K562 (cell line): Measurements from ENCODE around the gene PIGC. TPM values are rescaled to one million over a fixed set of nuclear protein-coding genes. Genes with fewer than 3 reads are reported as not detected.

Source experiments
- ATAC-seq: fragments of 200-7000 bp; cut with Tn5 transposase; 3 replicates; pipeline ENCODE4 v1.9.1; 2020; ENCODE audit warnings: moderate library complexity
- BruUV-seq: library from RNA; stranded (reverse); fragments of 400-500 nt; replicated peaks from 2 replicates; lab custom pipeline; 2021; lab: Mats Ljungman, UMichigan
- CTCF ChIA-PET: fragments of 300-600 bp; formaldehyde crosslinking; extraction: SDS; loops from one replicate; lab custom pipeline; 2021; ENCODE audit warnings: low intra/inter-chr PET ratio; lab: Yijun Ruan, JAX
- POLR2A ChIA-PET: fragments of 300-600, 350-650 bp; sonication (Branson Sonifier 250); formaldehyde crosslinking; extraction: SDS; loops from one replicate; lab custom pipeline; 2021; ENCODE audit warnings: antibody characterized with exemption, inconsistent platforms; lab: Yijun Ruan, JAX
- DNase-seq, 4 experiments: peaks; one replicate each; pipeline versions ENCODE4 v3.0.0 to v3.0.0-alpha.2; 2011 to 2018; ENCODE audit warnings: low spot score in 3 of 4, mixed read lengths in 3 of 4; ENCODE audit errors: extremely low read depth in 1 of 4
- FAIRE-seq: peaks from 2 replicates; lab custom pipeline; 2011; peaks lifted over from hg19 to GRCh38; lab: Jason Lieb, UNC
- H2AFZ ChIP-seq: 2 replicates; pipeline ENCODE4 v1.6.0; 2011; ENCODE audit warnings: low read depth, low read length, control low read depth, inconsistent platforms
- H3K27ac ChIP-seq: fragments of 200-600 bp; 3 replicates; pipeline ENCODE4 v1.8.0; 2011; ENCODE audit warnings: low read depth, mild to moderate bottlenecking, control low read depth, inconsistent platforms, low read length, moderate library complexity, mixed read lengths; ENCODE audit errors: extremely low read depth
- H3K27me3 ChIP-seq, 2 experiments: fragments of 300-600 bp in 1 of 2; 2 replicates in 1 of 2; 3 replicates in 1 of 2; pipeline versions ENCODE4 v1.6.0 to v1.8.0; 2011; ENCODE audit warnings: inconsistent platforms in 2 of 2, low read length in 2 of 2, mild to moderate bottlenecking in 1 of 2, mixed read lengths in 1 of 2, moderate library complexity in 1 of 2; ENCODE audit not compliant: control insufficient read depth in 2 of 2, insufficient read depth in 2 of 2
- H3K36me3 ChIP-seq: fragments of 300-600 bp; 3 replicates; pipeline ENCODE4 v1.8.0; 2011; ENCODE audit warnings: mild to moderate bottlenecking, low read length, inconsistent platforms; ENCODE audit not compliant: control insufficient read depth, insufficient read depth
- H3K4me1 ChIP-seq, 2 experiments: fragments of 200-600 bp in 1 of 2; replicated peaks in 1 of 2; 2 replicates in 1 of 2; 3 replicates in 1 of 2; pipeline versions ENCODE4 v1.5.1 to v1.8.0; 2011; ENCODE audit warnings: inconsistent platforms in 2 of 2, low read length in 2 of 2, mild to moderate bottlenecking in 1 of 2, mixed read lengths in 1 of 2, moderate library complexity in 1 of 2; ENCODE audit not compliant: control insufficient read depth in 2 of 2, insufficient read depth in 2 of 2
- H3K4me2 ChIP-seq: 2 replicates; pipeline ENCODE4 v1.6.1; 2011; ENCODE audit warnings: low read length, control low read depth, inconsistent platforms, mixed read lengths; ENCODE audit not compliant: insufficient read depth
- H3K4me3 ChIP-seq: fragments of 200-600 bp; sonication (generic), shearing (Covaris generic); 2 replicates; pipeline ENCODE4 v1.5.1; 2016; ENCODE audit warnings: control low read depth, inconsistent platforms
- H3K79me2 ChIP-seq: fragments of 200-600 bp; 3 replicates; pipeline ENCODE4 v1.8.0; 2011; ENCODE audit warnings: low read length, inconsistent platforms; ENCODE audit not compliant: control insufficient read depth, insufficient read depth
- H3K9ac ChIP-seq, 2 experiments: 2 replicates each; pipeline versions ENCODE4 v1.6.0 to v1.6.1; 2011; ENCODE audit warnings: low read depth in 2 of 2, low read length in 2 of 2, control low read depth in 1 of 2, inconsistent platforms in 1 of 2, mild to moderate bottlenecking in 1 of 2, mixed read lengths in 1 of 2; ENCODE audit not compliant: insufficient read depth in 1 of 2
- H3K9me1 ChIP-seq: one replicate; pipeline ENCODE4 v1.6.0; 2011; ENCODE audit warnings: inconsistent platforms, mild to moderate bottlenecking, low read length, moderate library complexity; ENCODE audit not compliant: control insufficient read depth, insufficient read depth
- H3K9me3 ChIP-seq: replicated peaks from 2 replicates; pipeline ENCODE4 v1.5.1; 2011; ENCODE audit warnings: low read depth, low read length, inconsistent platforms; ENCODE audit not compliant: control insufficient read depth, insufficient read depth
- H4K20me1 ChIP-seq: replicated peaks from 2 replicates; pipeline ENCODE4 v1.6.1; 2011; ENCODE audit warnings: low read length, inconsistent platforms, mixed read lengths; ENCODE audit not compliant: control insufficient read depth, insufficient read depth
- CREBBP ChIP-seq: IDR thresholded peaks from one replicate; pipeline ENCODE4 v1.6.1; 2012; ENCODE audit warnings: low read depth, mild to moderate bottlenecking, control low read depth, inconsistent platforms, low read length
- KLF1 ChIP-seq: fragments of 450-650 bp; IDR thresholded peaks from 2 replicates; pipeline ENCODE4 v1.6.1; 2016; ENCODE audit warnings: missing genetic modification characterization, missing compliant biosample characterization
- NUFIP1 ChIP-seq: fragments of 450-650 bp; IDR thresholded peaks from 2 replicates; pipeline ENCODE4 v1.6.1; 2018; ENCODE audit not compliant: partially characterized antibody
- PCBP2 ChIP-seq: fragments of 200-400 bp; formaldehyde crosslinking; IDR thresholded peaks from 2 replicates; pipeline ENCODE4 v1.6.1; 2018; ENCODE audit warnings: low read length, low read depth, mild to moderate bottlenecking, moderate library complexity; ENCODE audit not compliant: poor library complexity, severe bottlenecking
- TAF9B ChIP-seq: fragments of 450-650 bp; IDR thresholded peaks from 2 replicates; pipeline ENCODE4 v1.6.1; 2018; ENCODE audit warnings: mild to moderate bottlenecking; ENCODE audit not compliant: partially characterized antibody
- TCF7L2 ChIP-seq: fragments of 150-350 bp; IDR thresholded peaks from 2 replicates; pipeline ENCODE4 v1.6.1; 2016; ENCODE audit warnings: low read depth, mild to moderate bottlenecking, low read length, moderate library complexity
- ZNF780A ChIP-seq: fragments of 250-450 bp; sonication (Bioruptor Pico); IDR thresholded peaks from 2 replicates; pipeline ENCODE4 v1.5.0; 2021; ENCODE audit warnings: mild to moderate bottlenecking
- WGBS: fragments of 100-300 bp; shearing (Covaris generic); methylation state at CpG from one replicate; pipeline ENCODE4 v1.1.6; 2016; ENCODE audit warnings: low coverage, mixed read lengths; ENCODE audit not compliant: insufficient coverage; ENCODE audit errors: missing lambda C conversion rate; 5-methylcytosine and 5-hydroxymethylcytosine counted together
- in situ Hi-C: fragments of 300-500 bp; cut with MboI; formaldehyde crosslinking; loops from 4 replicates; pipeline ENCODE4 v1.15.0; 2018; ENCODE audit warnings: inconsistent platforms, mixed read lengths
- intact Hi-C: fragments of 100-400 bp; cut with micrococcal nuclease; formaldehyde crosslinking; loops from 2 replicates; pipeline ENCODE4 v1.14.2; 2022
- polyA plus RNA-seq, 8 experiments: library from polyadenylated mRNA; depleted of rRNA in 4 of 8; stranded (reverse) in 5 of 8; unstranded in 3 of 8; fragments of >200 nt; fragmentation: Nextera tagmentation in 2 of 8; fragmentation: Illumina TruSeq in 1 of 8; extraction: Ambion mirVana in 2 of 8; extraction: Trizol in 1 of 8; gene quantifications; 2 replicates each; pipeline versions ENCODE4 v1.2.1 to v1.2.3, GENCODE V29; 2011 to 2014; ENCODE audit warnings: inconsistent platforms in 1 of 8, missing spikeins in 1 of 8
- total RNA-seq, 7 experiments: library from RNA; depleted of rRNA in 6 of 7; stranded (reverse); fragments of >200 nt in 6 of 7; fragmentation: Illumina TruSeq in 2 of 7; extraction: Trizol in 2 of 7; gene quantifications; 2 replicates each; pipeline versions ENCODE4 v1.2.1 to v1.2.3, GENCODE V29; 2011 to 2021; ENCODE audit warnings: low replicate concordance in 1 of 7
- TF ChIP-seq, protein P1 (sequence below): fragments of 250-450 bp; sonication (Bioruptor Pico); IDR thresholded peaks from 2 replicates; pipeline ENCODE4 v1.4.0; 2020; ENCODE audit warnings: borderline replicate concordance

Gene PIGC
- total and polyA plus RNA-seq, 9 of the 15 experiments (the other 6 are each of a cell fraction or from before 2014, with no cell fraction given): 30.5 to 97.9 (median 54.7) TPM

GRCh38 chr1:172453607-172454006 lies 9.7 kb upstream of the PIGC start (continued):
- TF ChIP-seq, protein P1, sequence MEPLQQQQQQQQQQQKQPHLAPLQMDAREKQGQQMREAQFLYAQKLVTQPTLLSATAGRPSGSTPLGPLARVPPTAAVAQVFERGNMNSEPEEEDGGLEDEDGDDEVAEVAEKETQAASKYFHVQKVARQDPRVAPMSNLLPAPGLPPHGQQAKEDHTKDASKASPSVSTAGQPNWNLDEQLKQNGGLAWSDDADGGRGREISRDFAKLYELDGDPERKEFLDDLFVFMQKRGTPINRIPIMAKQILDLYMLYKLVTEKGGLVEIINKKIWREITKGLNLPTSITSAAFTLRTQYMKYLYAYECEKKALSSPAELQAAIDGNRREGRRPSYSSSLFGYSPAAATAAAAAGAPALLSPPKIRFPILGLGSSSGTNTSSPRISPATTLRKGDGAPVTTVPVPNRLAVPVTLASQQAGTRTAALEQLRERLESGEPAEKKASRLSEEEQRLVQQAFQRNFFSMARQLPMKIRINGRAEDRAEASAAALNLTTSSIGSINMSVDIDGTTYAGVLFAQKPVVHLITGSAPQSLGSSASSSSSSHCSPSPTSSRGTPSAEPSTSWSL (CRISPR knock-in tag): no peak
- TF ChIP-seq TAF9B: no peak

DNA sequence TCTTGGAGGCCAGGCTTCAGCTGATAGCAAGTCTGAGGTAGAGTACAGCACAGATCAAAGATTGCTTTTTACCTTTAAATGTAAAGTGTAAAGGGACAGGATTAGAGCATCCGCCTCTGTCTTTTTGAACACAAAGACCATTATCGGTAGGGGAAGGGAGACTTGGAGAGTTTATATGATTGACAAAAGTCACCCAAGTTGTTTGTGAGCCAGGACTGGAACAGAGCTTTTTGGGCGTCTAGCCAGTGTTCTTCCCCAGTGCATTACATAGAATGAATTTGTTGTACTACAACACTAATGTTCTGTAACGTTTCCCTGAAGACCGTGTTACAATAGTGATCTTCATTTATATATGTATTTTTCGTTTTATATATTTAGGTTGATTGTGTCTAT lies 9.3 kb upstream of the PIGC start:
- CTCF ChIA-PET: interaction anchor here (1.1 kb wide), 1 partner anchor 11 kb away, joined by 3 read pairs; no protein-coding TSS in a partner anchor
- peak overlapping the region; percentile 87 for H2AFZ ChIP-seq
- no peaks in the 10 kb centered on the region for H4K20me1 ChIP-seq
- no peaks in the 10 kb centered on the region for H3K9me3 ChIP-seq
- no TSS peak for BruUV-seq
- FAIRE-seq: no peak
- 41% methylated on average over 6 of the region's 6 CpGs for WGBS
- H3K27ac ChIP-seq: 0 out of 3 replicates have a peak overlapping the region, but pooled peaks have one; percentile 24
- no peak for TF ChIP-seq CREBBP
- no peak for TF ChIP-seq PCBP2
- TF ChIP-seq TCF7L2: no peak
- TF ChIP-seq KLF1: no peak
- peak; percentile 5 for TF ChIP-seq NUFIP1
- TF ChIP-seq ZNF780A (CRISPR knock-in tag): no peak
- intact Hi-C loops: loop anchor here (5.0 kb wide), 1 partner anchor 44 kb away; no protein-coding TSS in a partner anchor
- H3K9ac ChIP-seq: no peak overlapping the region; a peak in 1 of 4 replicates
- H3K4me2 ChIP-seq: peak overlapping the region; percentile 11
- peaks cover 10% of the 10 kb centered on the region for H3K9me1 ChIP-seq
- POLR2A ChIA-PET: interaction anchor here (0.6 to 1.6 kb wide), 3 partner anchors 11 to 79 kb away, joined by 3 to 6 read pairs (median 3); partner anchors contain the start of gene SUCO
- peaks cover 36 to 59% of the 10 kb centered on the region in 2 experiments for H3K4me1 ChIP-seq
- H3K36me3 ChIP-seq: no peaks in the 10 kb centered on the region
- H3K27me3 ChIP-seq: no peaks in the 10 kb centered on the region
- in situ Hi-C loops: loop anchor here (5.0 kb wide), 1 partner anchor 274 kb away; no protein-coding TSS in a partner anchor
- no peak for ATAC-seq
- no peak overlapping the region for H3K4me3 ChIP-seq
- DNase-seq: no peak
- H3K79me2 ChIP-seq: no peaks in the 10 kb centered on the region
